Karpas-422 (cell line): ENCODE measurements around the gene DGAT2. TPM values are rescaled to one million over a fixed set of nuclear protein-coding genes. Genes with fewer than 3 reads are reported as not detected.

Experiments
- DNase-seq: peaks from one replicate; pipeline ENCODE4 v3.0.0-alpha.2; 2015
- H2AFZ ChIP-seq: fragments of 200-600 bp; sonication (generic); 2 replicates; pipeline ENCODE4 v1.6.1; 2014; ENCODE audit warnings: antibody characterized with exemption, low read length, mixed read lengths
- H3K27ac ChIP-seq: fragments of 200-600 bp; sonication (generic); 2 replicates; pipeline ENCODE4 v1.5.1; 2014; ENCODE audit warnings: mild to moderate bottlenecking, low read length, moderate library complexity
- H3K27me3 ChIP-seq: fragments of 200-600 bp; sonication (generic); 2 replicates; pipeline ENCODE4 v1.6.1; 2014; ENCODE audit warnings: low read length, mixed read lengths
- H3K36me3 ChIP-seq: fragments of 200-600 bp; sonication (generic); 2 replicates; pipeline ENCODE4 v1.6.1; 2014; ENCODE audit warnings: low read length, mixed read lengths; ENCODE audit not compliant: insufficient read depth
- H3K4me1 ChIP-seq: fragments of 200-600 bp; sonication (generic); 2 replicates; pipeline ENCODE4 v1.6.1; 2014; ENCODE audit warnings: mild to moderate bottlenecking, low read length, mixed read lengths
- H3K4me2 ChIP-seq: fragments of 200-600 bp; sonication (generic); 2 replicates; pipeline ENCODE4 v1.6.1; 2014; ENCODE audit warnings: low read length, low read depth, mild to moderate bottlenecking; ENCODE audit not compliant: poor library complexity, severe bottlenecking
- H3K4me3 ChIP-seq: fragments of 200-600 bp; sonication (generic); 2 replicates; pipeline ENCODE4 v1.5.1; 2014; ENCODE audit warnings: mild to moderate bottlenecking, antibody characterized with exemption, low read length, mixed read lengths
- H3K79me2 ChIP-seq: fragments of 200-600 bp; sonication (generic); 2 replicates; pipeline ENCODE4 v1.6.1; 2014; ENCODE audit warnings: mild to moderate bottlenecking, low read length, mixed read lengths
- H3K9ac ChIP-seq: fragments of 200-600 bp; sonication (generic); 2 replicates; pipeline ENCODE4 v1.6.0; 2014; ENCODE audit warnings: low read length
- H3K9me2 ChIP-seq: fragments of 200-600 bp; sonication (generic), shearing (Covaris generic); replicated peaks from 2 replicates; pipeline ENCODE4 v1.6.0; 2014; ENCODE audit warnings: mild to moderate bottlenecking, low read length, moderate library complexity; ENCODE audit not compliant: insufficient read depth
- H3K9me3 ChIP-seq: fragments of 300-700, 200-600 bp; sonication (generic); 2 replicates; pipeline ENCODE4 v1.6.1; 2014; ENCODE audit warnings: low read length, mixed read lengths
- H4K20me1 ChIP-seq: fragments of 200-600 bp; sonication (generic); 2 replicates; pipeline ENCODE4 v1.6.1; 2014; ENCODE audit warnings: mild to moderate bottlenecking, antibody characterized with exemption, low read length, low read depth; ENCODE audit not compliant: insufficient read depth
- total RNA-seq: library from RNA; depleted of rRNA; stranded (reverse); fragments of >200 nt; shearing (Covaris generic); gene quantifications from 2 replicates; pipeline ENCODE4 v1.2.3, GENCODE V29; 2014; ENCODE audit warnings: low replicate concordance

The DGAT2 gene
- total RNA-seq, 1 experiment from 2014 or later: 1.9 TPM

DNA sequence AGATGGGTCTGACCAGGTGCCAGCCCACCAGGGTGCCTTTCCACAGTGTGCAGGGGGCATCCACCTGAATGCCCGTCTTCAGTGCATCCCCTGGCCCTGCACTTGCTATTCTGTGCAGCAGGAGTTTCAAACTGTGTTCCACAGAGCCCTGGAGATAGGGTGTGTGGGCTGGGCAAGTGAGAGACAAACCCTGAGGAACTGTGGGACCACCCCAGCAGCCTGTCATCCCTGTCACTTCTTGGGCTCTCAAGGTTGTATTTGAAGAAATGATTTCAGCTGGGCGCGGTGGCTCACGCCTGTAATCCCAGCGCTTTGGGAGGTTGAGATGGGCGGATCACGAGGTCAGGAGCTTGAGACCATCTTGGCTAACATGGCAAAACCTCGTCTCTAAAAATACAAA, 6.4 kb upstream of the DGAT2 start:
- no peak overlapping the region for H3K27ac ChIP-seq
- H3K9ac ChIP-seq: no peak overlapping the region
- H2AFZ ChIP-seq: no peak overlapping the region
- H3K9me3 ChIP-seq: no peaks in the 10 kb centered on the region
- H3K4me2 ChIP-seq: no peak overlapping the region
- no peaks in the 10 kb centered on the region for H3K4me1 ChIP-seq
- no peaks in the 10 kb centered on the region for H3K27me3 ChIP-seq
- no peaks in the 10 kb centered on the region for H3K36me3 ChIP-seq
- H3K9me2 ChIP-seq: no peaks in the 10 kb centered on the region
- no peak overlapping the region for H3K4me3 ChIP-seq
- H4K20me1 ChIP-seq: no peaks in the 10 kb centered on the region
- DNase-seq: no peak
- no peaks in the 10 kb centered on the region for H3K79me2 ChIP-seq

DNA sequence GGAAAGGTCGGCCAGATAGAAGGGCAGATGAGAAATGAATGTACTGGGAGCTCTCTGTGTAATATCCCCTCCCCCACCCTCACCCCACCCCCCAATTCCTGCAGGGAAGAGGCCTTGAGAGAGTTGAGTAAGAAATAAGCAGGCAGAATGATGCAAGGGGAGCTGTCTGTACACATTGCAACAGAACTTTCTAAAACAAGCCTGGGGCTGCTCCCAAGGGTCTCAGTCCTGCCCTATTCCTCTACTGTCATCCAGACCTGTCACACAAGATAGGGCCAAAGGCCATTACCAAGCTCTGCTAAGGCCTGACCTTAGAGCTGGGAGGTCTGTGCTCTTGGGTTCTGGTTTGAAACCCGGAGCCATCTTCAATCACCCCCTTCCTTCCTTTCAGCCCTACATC, 5.7 kb upstream of the DGAT2 start:
- H3K79me2 ChIP-seq: no peaks in the 10 kb centered on the region
- no peak overlapping the region for H3K4me3 ChIP-seq
- no peak overlapping the region for H3K9ac ChIP-seq
- no peaks in the 10 kb centered on the region for H3K9me2 ChIP-seq
- H2AFZ ChIP-seq: no peak overlapping the region
- H3K4me1 ChIP-seq: peaks cover 2% of the 10 kb centered on the region
- H3K27me3 ChIP-seq: no peaks in the 10 kb centered on the region
- DNase-seq: no peak
- no peaks in the 10 kb centered on the region for H3K9me3 ChIP-seq
- no peaks in the 10 kb centered on the region for H4K20me1 ChIP-seq
- H3K4me2 ChIP-seq: no peak overlapping the region
- no peaks in the 10 kb centered on the region for H3K36me3 ChIP-seq
- no peak overlapping the region for H3K27ac ChIP-seq

DNA sequence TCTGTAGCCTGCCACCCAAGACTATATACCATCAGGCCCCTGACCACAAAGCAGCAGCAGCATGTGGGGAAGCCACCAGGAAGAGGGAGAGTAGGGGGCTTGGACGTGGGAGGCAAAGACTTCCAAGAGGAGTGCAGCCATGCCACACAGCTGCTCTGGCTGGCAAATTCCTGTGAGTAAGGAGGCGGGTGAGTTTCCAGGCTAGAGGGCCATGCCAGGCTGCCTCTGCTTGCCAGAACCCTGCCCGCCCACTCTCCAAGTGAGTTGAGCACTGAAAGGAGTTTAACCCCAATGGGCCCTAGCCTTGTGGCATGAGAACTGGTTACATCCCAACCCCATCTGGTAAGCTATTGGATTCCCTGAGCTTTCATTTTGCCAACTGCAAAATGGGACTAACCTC, 4.7 kb upstream of the DGAT2 start:
- Histone ChIP-seq H3K9ac (no peak overlapping the region), H3K9me2 (no peaks in the 10 kb centered on the region), H4K20me1 (no peaks in the 10 kb centered on the region), H3K4me1 (peaks cover 12% of the 10 kb centered on the region), H2AFZ (no peak overlapping the region), H3K36me3 (no peaks in the 10 kb centered on the region), H3K79me2 (no peaks in the 10 kb centered on the region), H3K4me2 (no peak overlapping the region), H3K4me3 (no peak overlapping the region), H3K27ac (no peak overlapping the region), H3K27me3 (no peaks in the 10 kb centered on the region), H3K9me3 (no peaks in the 10 kb centered on the region)
- DNase-seq: no peak

DNA sequence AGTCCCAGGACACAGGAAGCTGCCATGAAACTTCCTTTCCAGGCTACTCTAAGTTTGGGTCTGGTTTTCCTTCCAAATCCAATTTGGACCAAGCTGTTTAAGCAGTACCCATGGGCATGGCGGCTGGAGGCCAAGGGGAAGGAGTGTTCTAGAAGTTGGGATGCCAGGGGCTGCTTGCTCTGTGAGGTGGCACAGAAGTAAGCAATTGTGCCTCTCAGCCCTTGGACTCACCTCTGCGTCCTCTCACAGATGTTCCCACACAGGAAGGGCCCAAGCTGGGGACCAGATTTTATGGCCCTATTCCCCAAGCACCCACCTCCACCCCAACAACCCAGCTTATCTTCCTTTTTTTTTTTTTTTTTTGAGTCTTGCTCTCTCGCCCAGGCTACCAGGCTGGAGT, 3.5 kb upstream of the DGAT2 start:
- Histone ChIP-seq H3K36me3 (no peaks in the 10 kb centered on the region), H3K4me1 (peaks cover 24% of the 10 kb centered on the region), H2AFZ (no peak overlapping the region), H3K4me2 (no peak overlapping the region), H3K27me3 (no peaks in the 10 kb centered on the region), H3K9ac (no peak overlapping the region), H3K9me2 (no peaks in the 10 kb centered on the region), H3K9me3 (no peaks in the 10 kb centered on the region), H3K4me3 (no peak overlapping the region), H4K20me1 (no peaks in the 10 kb centered on the region), H3K27ac (no peak overlapping the region), H3K79me2 (no peaks in the 10 kb centered on the region)
- DNase-seq: no peak

DNA sequence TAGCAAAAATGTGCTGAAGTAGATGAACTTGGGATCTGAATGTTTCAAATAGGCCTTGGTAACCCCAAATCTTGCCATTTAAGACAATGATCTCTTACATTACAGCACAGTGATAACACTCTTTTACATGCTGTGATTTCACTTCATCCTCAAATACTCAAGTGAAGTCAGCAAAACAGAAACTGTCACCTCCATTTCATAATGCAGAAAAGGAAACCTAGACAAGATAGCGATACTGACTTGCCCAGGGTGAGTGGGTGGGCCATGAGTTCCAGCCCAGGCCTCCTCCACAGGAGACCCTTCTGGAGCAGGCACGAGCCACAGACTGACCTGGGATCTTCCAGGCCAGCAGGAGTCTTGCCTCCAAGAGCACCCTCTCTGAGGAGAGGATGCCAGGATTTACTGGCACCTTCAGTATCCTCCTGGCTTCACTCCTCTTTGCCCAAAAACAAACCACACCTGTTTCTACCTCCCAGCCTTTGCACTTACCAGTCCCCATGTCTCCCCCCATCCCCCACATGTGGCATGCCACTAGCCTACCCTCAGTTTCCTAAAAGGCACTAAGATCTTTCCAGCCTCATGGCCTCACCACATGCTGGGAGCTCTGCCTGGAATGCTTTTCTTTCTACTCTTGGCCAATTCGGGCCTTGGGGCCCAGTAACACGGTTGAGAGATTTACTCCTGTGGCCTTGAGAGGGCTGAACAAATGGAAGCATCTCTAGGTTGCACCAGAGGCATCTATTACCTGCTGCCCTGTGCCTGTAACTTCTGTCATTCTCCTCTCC, 1.9 kb upstream of the DGAT2 start:
- no peaks in the 10 kb centered on the region for H3K9me3 ChIP-seq
- no peaks in the 10 kb centered on the region for H4K20me1 ChIP-seq
- H3K4me3 ChIP-seq: no peak overlapping the region
- no peak overlapping the region for H2AFZ ChIP-seq
- H3K9me2 ChIP-seq: no peaks in the 10 kb centered on the region
- H3K79me2 ChIP-seq: no peaks in the 10 kb centered on the region
- H3K27ac ChIP-seq: no peak overlapping the region
- peaks cover 24% of the 10 kb centered on the region for H3K4me1 ChIP-seq
- no peak for DNase-seq
- H3K4me2 ChIP-seq: no peak overlapping the region
- H3K27me3 ChIP-seq: no peaks in the 10 kb centered on the region
- H3K36me3 ChIP-seq: no peaks in the 10 kb centered on the region
- H3K9ac ChIP-seq: no peak overlapping the region

DNA sequence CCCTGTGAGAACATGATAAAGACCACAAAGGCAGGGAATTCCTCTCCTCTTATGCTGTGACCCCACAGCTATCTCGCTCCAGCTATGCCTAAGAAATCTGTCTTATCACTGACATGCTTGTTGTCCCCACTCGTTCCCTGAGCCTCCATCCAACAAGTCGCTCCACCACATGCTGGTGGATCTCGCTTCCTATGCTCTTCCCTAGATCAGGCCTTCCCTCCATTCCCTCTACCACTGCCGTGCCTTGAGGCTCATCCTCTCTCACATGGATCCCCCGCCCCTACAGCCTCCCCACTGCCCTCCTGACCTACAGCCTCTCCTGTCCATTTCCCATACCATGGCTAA, 1.4 kb upstream of the DGAT2 start:
- H3K4me1 ChIP-seq: peaks cover 24% of the 10 kb centered on the region
- DNase-seq: no peak
- H3K9me3 ChIP-seq: no peaks in the 10 kb centered on the region
- H3K27ac ChIP-seq: no peak overlapping the region
- H3K4me3 ChIP-seq: no peak overlapping the region
- H2AFZ ChIP-seq: no peak overlapping the region
- H3K27me3 ChIP-seq: no peaks in the 10 kb centered on the region
- H4K20me1 ChIP-seq: no peaks in the 10 kb centered on the region
- H3K36me3 ChIP-seq: no peaks in the 10 kb centered on the region
- H3K79me2 ChIP-seq: no peaks in the 10 kb centered on the region
- no peaks in the 10 kb centered on the region for H3K9me2 ChIP-seq
- no peak overlapping the region for H3K4me2 ChIP-seq
- no peak overlapping the region for H3K9ac ChIP-seq

DNA sequence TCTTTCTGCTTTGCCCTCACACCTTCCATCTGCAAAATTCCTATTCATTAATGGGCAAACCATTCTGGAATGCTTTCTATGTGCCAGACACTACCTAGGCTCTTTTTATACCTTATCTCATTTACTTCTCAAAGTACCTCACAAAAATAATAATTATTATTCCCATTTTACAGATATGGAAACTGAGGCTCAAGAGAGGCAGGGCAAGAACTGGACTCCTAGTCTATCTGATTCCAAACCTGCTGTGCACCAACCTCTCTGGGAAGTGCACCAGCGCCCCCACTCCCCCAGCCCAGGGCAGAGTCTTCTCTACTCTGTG, 826 bp upstream of the DGAT2 start:
- no peaks in the 10 kb centered on the region for H3K36me3 ChIP-seq
- DNase-seq: no peak
- peak overlapping the region; percentile 78 for H3K4me2 ChIP-seq
- H3K79me2 ChIP-seq: no peaks in the 10 kb centered on the region
- peak overlapping the region; percentile 98 for H2AFZ ChIP-seq
- H3K9me2 ChIP-seq: no peaks in the 10 kb centered on the region
- no peaks in the 10 kb centered on the region for H4K20me1 ChIP-seq
- H3K9ac ChIP-seq: peak overlapping the region; percentile 78
- H3K9me3 ChIP-seq: no peaks in the 10 kb centered on the region
- no peak overlapping the region for H3K27ac ChIP-seq
- peak overlapping the region; percentile 66; the same call in 1 of the 2 replicates for H3K4me3 ChIP-seq
- peaks cover 24% of the 10 kb centered on the region for H3K4me1 ChIP-seq
- no peaks in the 10 kb centered on the region for H3K27me3 ChIP-seq

DNA sequence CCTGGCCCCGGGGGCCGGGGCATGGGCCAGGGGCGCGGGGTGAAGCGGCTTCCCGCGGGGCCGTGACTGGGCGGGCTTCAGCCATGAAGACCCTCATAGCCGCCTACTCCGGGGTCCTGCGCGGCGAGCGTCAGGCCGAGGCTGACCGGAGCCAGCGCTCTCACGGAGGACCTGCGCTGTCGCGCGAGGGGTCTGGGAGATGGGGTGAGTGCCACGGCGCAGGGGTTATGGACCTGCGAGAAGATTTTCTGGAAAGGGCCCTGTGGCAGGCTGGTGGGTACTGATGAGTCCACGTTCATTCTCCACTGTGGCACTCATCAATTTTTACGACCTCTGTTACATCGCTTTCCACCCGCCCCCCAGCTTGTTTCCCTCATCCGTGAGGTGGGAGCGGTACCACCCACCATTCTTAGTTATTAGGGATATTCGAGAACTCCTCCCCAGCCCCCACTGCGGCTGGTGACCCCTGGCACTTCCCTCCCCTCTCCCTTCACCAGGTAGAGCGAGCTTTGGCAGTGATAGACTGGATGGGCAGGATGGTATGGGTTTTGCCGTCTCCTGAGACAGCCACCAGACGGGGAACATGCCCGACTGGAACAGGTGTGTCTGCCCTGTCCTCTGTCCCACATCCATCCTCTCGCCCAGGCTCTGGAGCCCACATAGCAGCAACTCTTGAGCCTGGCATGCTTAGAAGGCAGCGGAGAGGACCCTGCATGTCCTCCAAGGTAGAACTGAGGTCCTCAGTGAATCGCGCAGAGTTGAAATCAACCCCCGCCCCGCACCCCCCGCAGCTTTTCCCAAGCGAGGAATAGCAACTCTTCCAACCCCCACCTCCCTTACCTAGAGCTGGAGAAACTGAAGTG, 562 bp downstream of the DGAT2 start:
- DNase-seq: no peak
- Histone ChIP-seq H2AFZ (peak overlapping the region; percentile 98), H3K36me3 (no peaks in the 10 kb centered on the region), H3K9me3 (no peaks in the 10 kb centered on the region), H3K9ac (peak overlapping the region; percentile 78), H3K27ac (no peak overlapping the region), H3K79me2 (no peaks in the 10 kb centered on the region), H4K20me1 (no peaks in the 10 kb centered on the region), H3K27me3 (no peaks in the 10 kb centered on the region), H3K4me1 (peaks cover 37% of the 10 kb centered on the region), H3K4me2 (peak overlapping the region; percentile 78), H3K4me3 (peak overlapping the region; percentile 66), H3K9me2 (no peaks in the 10 kb centered on the region)
